ENCODE results near the gene CACNA1D.

DNA sequence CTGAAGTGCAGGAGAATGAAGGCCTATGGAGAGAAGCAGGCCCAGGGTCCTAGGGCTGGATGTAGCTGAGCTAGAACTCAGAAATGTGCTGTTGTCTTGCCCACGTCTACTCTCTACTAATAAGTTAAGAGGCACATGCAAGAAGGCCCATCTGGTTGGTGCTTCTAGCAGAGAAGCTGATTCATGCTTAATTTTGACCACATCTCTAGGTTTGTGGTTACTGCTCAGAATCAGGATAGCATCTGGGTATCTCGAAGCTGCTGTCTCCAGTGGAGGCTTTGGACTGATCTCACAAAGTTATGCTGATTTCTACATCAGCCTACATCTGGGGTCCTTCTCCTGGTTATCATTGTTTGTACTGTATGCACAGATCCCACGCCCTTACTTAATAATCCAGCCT lies 87.3 kb downstream of the CACNA1D start:
- TF ChIP-seq, protein P1, sequence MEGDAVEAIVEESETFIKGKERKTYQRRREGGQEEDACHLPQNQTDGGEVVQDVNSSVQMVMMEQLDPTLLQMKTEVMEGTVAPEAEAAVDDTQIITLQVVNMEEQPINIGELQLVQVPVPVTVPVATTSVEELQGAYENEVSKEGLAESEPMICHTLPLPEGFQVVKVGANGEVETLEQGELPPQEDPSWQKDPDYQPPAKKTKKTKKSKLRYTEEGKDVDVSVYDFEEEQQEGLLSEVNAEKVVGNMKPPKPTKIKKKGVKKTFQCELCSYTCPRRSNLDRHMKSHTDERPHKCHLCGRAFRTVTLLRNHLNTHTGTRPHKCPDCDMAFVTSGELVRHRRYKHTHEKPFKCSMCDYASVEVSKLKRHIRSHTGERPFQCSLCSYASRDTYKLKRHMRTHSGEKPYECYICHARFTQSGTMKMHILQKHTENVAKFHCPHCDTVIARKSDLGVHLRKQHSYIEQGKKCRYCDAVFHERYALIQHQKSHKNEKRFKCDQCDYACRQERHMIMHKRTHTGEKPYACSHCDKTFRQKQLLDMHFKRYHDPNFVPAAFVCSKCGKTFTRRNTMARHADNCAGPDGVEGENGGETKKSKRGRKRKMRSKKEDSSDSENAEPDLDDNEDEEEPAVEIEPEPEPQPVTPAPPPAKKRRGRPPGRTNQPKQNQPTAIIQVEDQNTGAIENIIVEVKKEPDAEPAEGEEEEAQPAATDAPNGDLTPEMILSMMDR (IDR thresholded peaks at IDR 0.05): no peak
- no peak for TF ChIP-seq ZFX (IDR thresholded peaks at IDR 0.05; ENCODE audit: borderline replicate concordance)
